ENCODE measurements around the gene C1RL.

C1RL gene

GRCh38 chr12:7081037-7081436, 28.0 kb downstream of the C1RL start:
- TF ChIP-seq CTCF (IDR thresholded peaks at IDR 0.05) = no peak

- TF ChIP-seq CTCF (IDR thresholded peaks at IDR 0.05) = no peak
These were observed 29.2 kb downstream of the C1RL start for GRCh38 chr12:7079826-7080125.

GRCh38 chr12:7078163-7078562, 30.9 kb downstream of the C1RL start:
- TF ChIP-seq CTCF (IDR thresholded peaks at IDR 0.05) = no peak

GRCh38 chr12:7076493-7076892, 32.5 kb downstream of the C1RL start:
- no peak for TF ChIP-seq CTCF (IDR thresholded peaks at IDR 0.05)

- no peak for TF ChIP-seq CTCF (IDR thresholded peaks at IDR 0.05)
These were observed 33.1 kb downstream of the C1RL start for GRCh38 chr12:7075939-7076338.

- TF ChIP-seq CTCF (IDR thresholded peaks at IDR 0.05) = no peak
These were observed 33.5 kb downstream of the C1RL start for GRCh38 chr12:7075518-7075917.

GRCh38 chr12:7073946-7074345, 35.1 kb downstream of the C1RL start:
- no peak for TF ChIP-seq CTCF (IDR thresholded peaks at IDR 0.05)

- TF ChIP-seq CTCF (IDR thresholded peaks at IDR 0.05) = no peak
These were observed 36.5 kb downstream of the C1RL start for GRCh38 chr12:7072554-7072953.

Data from LNCAP (cell line).